Glomerular visceral epithelial cell (primary cell): ENCODE data around the gene ROR1.

ENCODE experiments used
- DNase-seq: peaks from one replicate; pipeline ENCODE4 v3.0.0-alpha.2; 2016; ENCODE audit errors: extremely low spot score

ROR1 gene

GRCh38 chr1:63822540-63822939 lies 48.7 kb downstream of the ROR1 start:
- no peak for DNase-seq

GRCh38 chr1:63824451-63824850 lies 50.6 kb downstream of the ROR1 start:
- no peak for DNase-seq

- DNase-seq = no peak
Measured at GRCh38 chr1:63825111-63825510, 51.3 kb downstream of the ROR1 start.

- DNase-seq = peak; percentile 83
Measured at GRCh38 chr1:63826246-63826861, 52.5 kb downstream of the ROR1 start.

GRCh38 chr1:63827411-63828321 lies 53.8 kb downstream of the ROR1 start:
- DNase-seq = peak; percentile 55

GRCh38 chr1:63828322-63829044 lies 54.7 kb downstream of the ROR1 start:
- DNase-seq = no peak

- DNase-seq = no peak
Measured at GRCh38 chr1:63829349-63830327, 55.8 kb downstream of the ROR1 start.

GRCh38 chr1:63831409-63831808 lies 57.6 kb downstream of the ROR1 start:
- no peak for DNase-seq

- no peak for DNase-seq
Measured at GRCh38 chr1:63833363-63834119, 59.7 kb downstream of the ROR1 start.

GRCh38 chr1:63835128-63835527 lies 61.3 kb downstream of the ROR1 start:
- peak; percentile 58 for DNase-seq

- no peak for DNase-seq
Measured at GRCh38 chr1:63836374-63836773, 62.6 kb downstream of the ROR1 start.

- DNase-seq = no peak
Measured at GRCh38 chr1:63836830-63837229, 63.0 kb downstream of the ROR1 start.

- DNase-seq = peak; percentile 34
Measured at GRCh38 chr1:63843010-63843409, 69.2 kb downstream of the ROR1 start.

GRCh38 chr1:63843884-63844283 lies 70.1 kb downstream of the ROR1 start:
- DNase-seq = no peak

GRCh38 chr1:63845346-63845745 lies 71.5 kb downstream of the ROR1 start:
- DNase-seq = no peak

GRCh38 chr1:63847308-63847910 lies 73.6 kb downstream of the ROR1 start:
- DNase-seq = no peak

GRCh38 chr1:63848733-63849132 lies 74.9 kb downstream of the ROR1 start:
- DNase-seq = no peak

GRCh38 chr1:63849149-63849548 lies 75.3 kb downstream of the ROR1 start:
- DNase-seq = no peak

GRCh38 chr1:63854091-63854490 lies 80.3 kb downstream of the ROR1 start:
- no peak for DNase-seq

- DNase-seq = no peak
Measured at GRCh38 chr1:63855942-63856341, 82.1 kb downstream of the ROR1 start.
